ENCODE results near the gene DYSF. TPM values are rescaled to one million over a fixed set of nuclear protein-coding genes. Genes with fewer than 3 reads are reported as not detected.

The DYSF gene
- total and polyA plus RNA-seq, 2 donors (not counting 3 experiments of a cell fraction or from before 2014, with no cell fraction given): 50.9 to 152 TPM

DNA sequence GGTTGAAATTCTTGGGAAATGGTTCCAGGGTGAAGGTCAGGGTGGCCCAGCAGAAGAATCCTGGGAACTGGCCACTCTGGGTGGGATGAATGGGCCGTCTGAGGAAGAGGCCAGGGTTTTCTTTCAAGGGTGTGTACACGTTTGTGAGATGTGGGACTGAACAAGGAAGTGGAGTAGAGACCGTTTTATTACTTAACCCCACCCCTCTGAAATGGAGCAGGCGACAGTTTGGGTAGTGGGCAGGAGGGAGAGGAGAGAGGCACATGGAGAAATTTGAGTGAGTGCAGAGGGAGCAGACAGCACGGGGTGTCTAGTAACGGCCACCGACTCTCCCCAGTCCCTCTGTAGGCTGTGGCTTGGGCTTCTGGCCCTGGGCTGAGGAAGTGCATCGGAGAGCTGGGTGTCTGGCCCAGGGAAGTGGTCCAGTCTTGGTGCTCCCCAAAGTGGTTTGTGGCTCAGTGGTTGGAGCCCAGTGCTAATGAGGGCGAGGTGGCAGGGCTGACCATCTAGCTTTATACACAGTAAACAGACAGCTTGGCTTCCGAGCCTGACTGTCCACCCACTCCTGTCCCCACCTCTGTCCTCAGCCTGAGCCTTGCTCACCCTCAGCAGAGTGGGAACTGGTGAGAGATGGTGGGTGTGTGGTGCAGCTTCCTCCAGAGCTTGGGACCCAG is 135.3 kb downstream of the DYSF start:
- POLR2A ChIA-PET: no interaction called here
- H3K9me3 ChIP-seq (replicated peaks; ENCODE audit: control insufficient read depth, insufficient read depth, low read length): no peaks in the 10 kb centered on the region
- H3K27ac ChIP-seq (ENCODE audit: insufficient read depth, low read depth, low read length): no peak overlapping the region
- peaks cover 0 to 14% of the 10 kb centered on the region in 2 experiments for H3K36me3 ChIP-seq (ENCODE audit: control insufficient read depth in 2 of 2, extremely low read depth in 1 of 2, insufficient read depth in 2 of 2, low read length in 2 of 2)
- CTCF ChIA-PET: interaction anchor here (1.2 kb wide), 1 partner anchor 11 kb away, joined by 3 read pairs; no protein-coding TSS in a partner anchor
- no TSS peak for BruUV-seq (replicated peaks)
- DNase-seq (ENCODE audit: low read depth, low spot score) (no peak), FAIRE-seq (no peak)
- H3K9ac ChIP-seq (replicated peaks; ENCODE audit: extremely low read depth, insufficient read depth, low read length): no peak overlapping the region
- no peak overlapping the region for H3K4me3 ChIP-seq (replicated peaks in 1 of 3; ENCODE audit: insufficient read depth in 1 of 3, low read depth in 1 of 3, low read length in 3 of 3)
- H3K9me1 ChIP-seq (replicated peaks; ENCODE audit: control insufficient read depth, extremely low read depth, insufficient read depth, low read length): no peaks in the 10 kb centered on the region
- H4K20me1 ChIP-seq (replicated peaks; ENCODE audit: control insufficient read depth, extremely low read depth, insufficient read depth, low read length): no peaks in the 10 kb centered on the region
- H3K4me2 ChIP-seq (ENCODE audit: insufficient read depth, low read length): no peak overlapping the region
- H3K27me3 ChIP-seq (ENCODE audit: control insufficient read depth in 2 of 2, insufficient read depth in 2 of 2, low read length in 2 of 2): no peaks in the 10 kb centered on the region
- TF ChIP-seq POLR2AphosphoS5 (IDR thresholded peaks at IDR 0.05; ENCODE audit: insufficient read depth, low read depth, low read length) (no peak), FOS (IDR thresholded peaks at IDR 0.05; ENCODE audit: borderline replicate concordance, insufficient read depth, low read length) (no peak), GATA2 (IDR thresholded peaks at IDR 0.05; ENCODE audit: insufficient read depth, insufficient read length, low read depth, low read length) (no peak), MYC (IDR thresholded peaks at IDR 0.05; ENCODE audit: low read depth, low read length) (no peak), EZH2 (IDR thresholded peaks at IDR 0.05; ENCODE audit: borderline replicate concordance, low read depth, low read length, severe bottlenecking) (no peak), POLR2A (IDR thresholded peaks at IDR 0.05; ENCODE audit: low read depth, low read length) (no peak), JUN (IDR thresholded peaks at IDR 0.05; ENCODE audit: borderline replicate concordance, insufficient read depth, insufficient read length, low read depth) (no peak)
- TF ChIP-seq, protein P1, sequence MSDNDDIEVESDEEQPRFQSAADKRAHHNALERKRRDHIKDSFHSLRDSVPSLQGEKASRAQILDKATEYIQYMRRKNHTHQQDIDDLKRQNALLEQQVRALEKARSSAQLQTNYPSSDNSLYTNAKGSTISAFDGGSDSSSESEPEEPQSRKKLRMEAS (IDR thresholded peaks at IDR 0.05; ENCODE audit: insufficient read depth, insufficient read length): no peak
- TF ChIP-seq, protein P2, sequence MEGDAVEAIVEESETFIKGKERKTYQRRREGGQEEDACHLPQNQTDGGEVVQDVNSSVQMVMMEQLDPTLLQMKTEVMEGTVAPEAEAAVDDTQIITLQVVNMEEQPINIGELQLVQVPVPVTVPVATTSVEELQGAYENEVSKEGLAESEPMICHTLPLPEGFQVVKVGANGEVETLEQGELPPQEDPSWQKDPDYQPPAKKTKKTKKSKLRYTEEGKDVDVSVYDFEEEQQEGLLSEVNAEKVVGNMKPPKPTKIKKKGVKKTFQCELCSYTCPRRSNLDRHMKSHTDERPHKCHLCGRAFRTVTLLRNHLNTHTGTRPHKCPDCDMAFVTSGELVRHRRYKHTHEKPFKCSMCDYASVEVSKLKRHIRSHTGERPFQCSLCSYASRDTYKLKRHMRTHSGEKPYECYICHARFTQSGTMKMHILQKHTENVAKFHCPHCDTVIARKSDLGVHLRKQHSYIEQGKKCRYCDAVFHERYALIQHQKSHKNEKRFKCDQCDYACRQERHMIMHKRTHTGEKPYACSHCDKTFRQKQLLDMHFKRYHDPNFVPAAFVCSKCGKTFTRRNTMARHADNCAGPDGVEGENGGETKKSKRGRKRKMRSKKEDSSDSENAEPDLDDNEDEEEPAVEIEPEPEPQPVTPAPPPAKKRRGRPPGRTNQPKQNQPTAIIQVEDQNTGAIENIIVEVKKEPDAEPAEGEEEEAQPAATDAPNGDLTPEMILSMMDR (IDR thresholded peaks at IDR 0.05; ENCODE audit: extremely low read depth in 1 of 2, insufficient read depth in 1 of 2, low read depth in 1 of 2, low read length in 2 of 2): no peak
- H3K79me2 ChIP-seq (ENCODE audit: control insufficient read depth, insufficient read depth, low read length): no peaks in the 10 kb centered on the region
- no peaks in the 10 kb centered on the region for H3K4me1 ChIP-seq (ENCODE audit: control insufficient read depth, extremely low read depth, insufficient read depth, low read length)
- dilution Hi-C loops (cut with MboI; ENCODE audit: extremely low pct_ligation_motif_present, low sequenced_read_pairs) (no loop called here), intact Hi-C loops (cut with micrococcal nuclease) (no loop called here)
- H2AFZ ChIP-seq (ENCODE audit: low read depth, low read length): no peak overlapping the region

Data from endothelial cell of umbilical vein (primary cell).